Measurements from ENCODE around the gene TP53RK. TPM values are rescaled to one million over a fixed set of nuclear protein-coding genes. Genes with fewer than 3 reads are reported as not detected.
"Not testable (repeated sequence)": the region's sequence is repeated elsewhere in the genome, so short reads cannot be mapped to it uniquely, and the experiment has no call there.

Gene TP53RK
- total and polyA plus RNA-seq, 2 donors (not counting 1 experiment from before 2014, with no cell fraction given): 3.1 to 22.5 TPM

GRCh38 chr20:46678516-46678915 lies 10.7 kb downstream of the TP53RK start:
- no peak overlapping the region for H3K4me2 ChIP-seq (replicated peaks; ENCODE audit: low read depth, low read length, poor library complexity, severe bottlenecking)
- no peaks in the 10 kb centered on the region for H3K27me3 ChIP-seq (replicated peaks in 1 of 4; ENCODE audit: control extremely low read depth in 1 of 4, control insufficient read depth in 3 of 4, insufficient read depth in 4 of 4, low read length in 3 of 4)
- peaks cover 31% of the 10 kb centered on the region for H4K20me1 ChIP-seq (ENCODE audit: control insufficient read depth, insufficient read depth, low read length, poor library complexity, severe bottlenecking)
- peaks cover 7 to 10% of the 10 kb centered on the region in 2 donors for H3K4me1 ChIP-seq (ENCODE audit: control insufficient read depth in 2 of 2, insufficient read depth in 2 of 2, low read length in 2 of 2)
- peaks cover 6% of the 10 kb centered on the region for H3K79me2 ChIP-seq (ENCODE audit: control insufficient read depth, insufficient read depth, low read length)
- intact Hi-C loops (cut with micrococcal nuclease): no loop called here
- no peak overlapping the region for H3K27ac Mint-ChIP-seq
- 84% methylated on average over 3 of the region's 4 CpGs for WGBS (ENCODE audit: insufficient coverage)
- H3K9me3 ChIP-seq (ENCODE audit: control extremely low read depth in 1 of 3, control insufficient read depth in 2 of 3, insufficient read depth in 1 of 3, low read length in 2 of 3): no peaks in the 10 kb centered on the region
- peaks cover 3% of the 10 kb centered on the region for H3K27me3 Mint-ChIP-seq
- DNase-seq: no peak
- POLR2A ChIA-PET: no interaction called here
- no peak overlapping the region for H3K27ac ChIP-seq (ENCODE audit: low read length in 2 of 2)
- CTCF ChIA-PET: no interaction called here
- no peak overlapping the region for H3K9ac ChIP-seq (ENCODE audit: low read length)
- ATAC-seq (ENCODE audit: low read depth): no peak
- TF ChIP-seq EZH2 (IDR thresholded peaks at IDR 0.05; ENCODE audit: borderline replicate concordance, insufficient read depth, low read depth, low read length, poor library complexity, severe bottlenecking) (no peak), CTCF (IDR thresholded peaks at IDR 0.05) (no peak)
- H3K9me3 Mint-ChIP-seq (ENCODE audit: insufficient read depth): no peaks in the 10 kb centered on the region
- peaks cover 18% of the 10 kb centered on the region for H3K4me1 Mint-ChIP-seq
- no peak overlapping the region for H3K4me3 ChIP-seq (ENCODE audit: control extremely low read depth in 1 of 5, extremely low read depth in 1 of 5, insufficient read depth in 1 of 5, low read depth in 2 of 5, low read length in 4 of 5)
- H2AFZ ChIP-seq (ENCODE audit: insufficient read depth, low read depth, low read length, poor library complexity, severe bottlenecking): no peak overlapping the region
- H3K36me3 ChIP-seq (replicated peaks in 1 of 2; ENCODE audit: control extremely low read depth in 1 of 2, control insufficient read depth in 1 of 2, extremely low read depth in 1 of 2, insufficient read depth in 2 of 2, low read length in 1 of 2): peaks cover 0 to 6% of the 10 kb centered on the region in 2 experiments
- no peak overlapping the region for H3K4me3 Mint-ChIP-seq

- Histone ChIP-seq H3K4me2 (replicated peaks; ENCODE audit: low read depth, low read length, poor library complexity, severe bottlenecking) (no peak overlapping the region), H3K27me3 (replicated peaks in 1 of 4; ENCODE audit: control extremely low read depth in 1 of 4, control insufficient read depth in 3 of 4, insufficient read depth in 4 of 4, low read length in 3 of 4) (no peaks in the 10 kb centered on the region), H3K4me1 (ENCODE audit: control insufficient read depth in 2 of 2, insufficient read depth in 2 of 2, low read length in 2 of 2) (peaks cover 7 to 10% of the 10 kb centered on the region in 2 donors), H3K36me3 (replicated peaks in 1 of 2; ENCODE audit: control extremely low read depth in 1 of 2, control insufficient read depth in 1 of 2, extremely low read depth in 1 of 2, insufficient read depth in 2 of 2, low read length in 1 of 2) (peaks cover 0 to 6% of the 10 kb centered on the region in 2 experiments), H3K9me3 (ENCODE audit: control extremely low read depth in 1 of 3, control insufficient read depth in 2 of 3, insufficient read depth in 1 of 3, low read length in 2 of 3) (no peaks in the 10 kb centered on the region), H4K20me1 (ENCODE audit: control insufficient read depth, insufficient read depth, low read length, poor library complexity, severe bottlenecking) (peaks cover 22% of the 10 kb centered on the region), H3K9ac (ENCODE audit: low read length) (no peak overlapping the region), H3K27ac (ENCODE audit: low read length in 2 of 2) (no peak overlapping the region), H3K79me2 (ENCODE audit: control insufficient read depth, insufficient read depth, low read length) (peaks cover 6% of the 10 kb centered on the region), H3K4me3 (ENCODE audit: control extremely low read depth in 1 of 5, extremely low read depth in 1 of 5, insufficient read depth in 1 of 5, low read depth in 2 of 5, low read length in 4 of 5) (no peak overlapping the region), H2AFZ (ENCODE audit: insufficient read depth, low read depth, low read length, poor library complexity, severe bottlenecking) (no peak overlapping the region)
- intact Hi-C loops (cut with micrococcal nuclease): no loop called here
- no peak overlapping the region for H3K27ac Mint-ChIP-seq
- peaks cover 6% of the 10 kb centered on the region for H3K27me3 Mint-ChIP-seq
- no peak for ATAC-seq (ENCODE audit: low read depth)
- TF ChIP-seq CTCF (IDR thresholded peaks at IDR 0.05): no peak
- no peak for TF ChIP-seq EZH2 (IDR thresholded peaks at IDR 0.05; ENCODE audit: borderline replicate concordance, insufficient read depth, low read depth, low read length, poor library complexity, severe bottlenecking)
- no peak overlapping the region for H3K4me3 Mint-ChIP-seq
- 100% methylated on average over 2 of the region's 5 CpGs for WGBS (ENCODE audit: insufficient coverage)
- no peaks in the 10 kb centered on the region for H3K9me3 Mint-ChIP-seq (ENCODE audit: insufficient read depth)
- ChIA-PET CTCF (interaction anchor here (1.0 kb wide), 1 partner anchor 14 kb away, joined by 3 read pairs; no protein-coding TSS in a partner anchor), POLR2A (no interaction called here)
- no peak for DNase-seq
- H3K4me1 Mint-ChIP-seq: peaks cover 12% of the 10 kb centered on the region
Measured at GRCh38 chr20:46677608-46678007, 11.6 kb downstream of the TP53RK start.

GRCh38 chr20:46676649-46677316 lies 12.5 kb downstream of the TP53RK start:
- H3K9ac ChIP-seq (ENCODE audit: low read length); H3K4me3 Mint-ChIP-seq; H3K27me3 ChIP-seq (replicated peaks in 1 of 4; ENCODE audit: control extremely low read depth in 1 of 4, control insufficient read depth in 3 of 4, insufficient read depth in 4 of 4, low read length in 3 of 4); H3K9me3 ChIP-seq (ENCODE audit: control extremely low read depth in 1 of 3, control insufficient read depth in 2 of 3, insufficient read depth in 1 of 3, low read length in 2 of 3); H3K36me3 ChIP-seq (replicated peaks in 1 of 2; ENCODE audit: control extremely low read depth in 1 of 2, control insufficient read depth in 1 of 2, extremely low read depth in 1 of 2, insufficient read depth in 2 of 2, low read length in 1 of 2); H3K27ac Mint-ChIP-seq; ATAC-seq (ENCODE audit: low read depth); H3K9me3 Mint-ChIP-seq (ENCODE audit: insufficient read depth); intact Hi-C loops (cut with micrococcal nuclease); H3K27me3 Mint-ChIP-seq; H3K4me1 Mint-ChIP-seq; H2AFZ ChIP-seq (ENCODE audit: insufficient read depth, low read depth, low read length, poor library complexity, severe bottlenecking); H3K27ac ChIP-seq (ENCODE audit: low read length in 2 of 2); H3K4me2 ChIP-seq (replicated peaks; ENCODE audit: low read depth, low read length, poor library complexity, severe bottlenecking); H3K4me1 ChIP-seq (ENCODE audit: control insufficient read depth in 2 of 2, insufficient read depth in 2 of 2, low read length in 2 of 2); POLR2A ChIA-PET; H3K4me3 ChIP-seq (ENCODE audit: control extremely low read depth in 1 of 5, extremely low read depth in 1 of 5, insufficient read depth in 1 of 5, low read depth in 2 of 5, low read length in 4 of 5); H3K79me2 ChIP-seq (ENCODE audit: control insufficient read depth, insufficient read depth, low read length); DNase-seq: not testable (repeated sequence)
- 95% methylated on average over 6 of the region's 14 CpGs for WGBS (ENCODE audit: insufficient coverage)
- H4K20me1 ChIP-seq (ENCODE audit: control insufficient read depth, insufficient read depth, low read length, poor library complexity, severe bottlenecking): peaks cover 14% of the 10 kb centered on the region
- CTCF ChIA-PET: interaction anchor here (1.0 kb wide), 1 partner anchor 14 kb away, joined by 3 read pairs; no protein-coding TSS in a partner anchor

Measured in B cell (primary cell).